ENCODE data around the gene CHAF1B.
"Not testable (repeated sequence)": the region's sequence is repeated elsewhere in the genome, so short reads cannot be mapped to it uniquely, and the experiment has no call there.

The CHAF1B gene

DNA sequence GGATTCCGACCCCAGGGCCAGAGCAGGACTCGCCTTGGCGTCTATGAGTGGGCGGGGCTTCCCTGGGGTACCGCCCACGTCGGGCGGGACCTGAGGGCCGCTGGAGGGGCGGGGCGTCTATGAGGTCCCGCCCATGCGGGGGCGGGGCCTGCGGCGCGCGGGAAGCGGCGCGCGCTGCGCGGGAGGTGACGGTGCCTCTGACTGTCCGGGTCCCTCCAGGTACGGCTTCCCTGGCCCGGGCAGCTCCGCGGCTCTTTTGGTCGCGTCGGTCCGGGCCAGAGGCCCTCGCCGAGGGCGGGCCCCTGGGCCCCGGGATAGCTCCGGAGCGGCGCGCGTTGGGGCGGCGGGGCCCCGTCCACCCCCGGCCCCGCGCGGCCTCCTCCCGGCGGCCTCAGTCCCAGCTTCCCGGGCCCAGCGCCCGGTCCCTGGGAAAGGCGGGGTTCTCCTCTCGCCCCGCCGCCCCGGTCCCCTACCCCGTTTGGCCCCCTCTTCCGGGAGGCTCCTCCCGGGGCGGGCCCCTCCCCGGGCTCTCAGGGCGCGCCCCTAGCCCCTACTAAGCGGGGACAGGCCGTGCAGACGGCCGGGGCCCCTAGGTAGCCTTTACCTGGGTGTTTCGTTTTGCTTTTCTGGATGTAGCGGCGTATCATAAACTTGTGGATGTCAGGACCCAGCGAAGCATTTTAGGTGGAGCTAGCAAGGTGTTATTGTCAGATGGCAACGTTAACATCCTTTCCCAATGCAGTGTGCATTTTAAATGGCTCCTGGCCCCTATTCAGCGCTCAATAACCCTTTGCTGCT, at the start of gene CHAF1B:
Gene CHAF1B (plus strand): TSS at position 160 of the 798 bp plus-strand sequence. CDS start 745 bp downstream, outside the sequence.
- Histone ChIP-seq H3K4me3 (peak within 1 kb of the TSS; percentile 65 to 86), H3K4me1 (peaks cover 0 to 13% (median 6%) of the 10 kb centered on the region in 4 donors), H3K9me3 (no peaks in the 10 kb centered on the region), H3K27me3 (no peaks in the 10 kb centered on the region), H3K27ac (peak within 1 kb of the TSS; percentile 61 to 65), H3K36me3 (no peaks in the 10 kb centered on the region)
- intact Hi-C loops (cut with DNase I; ENCODE audit: low total_unique reads): no loop called here
- TF ChIP-seq, protein P1, sequence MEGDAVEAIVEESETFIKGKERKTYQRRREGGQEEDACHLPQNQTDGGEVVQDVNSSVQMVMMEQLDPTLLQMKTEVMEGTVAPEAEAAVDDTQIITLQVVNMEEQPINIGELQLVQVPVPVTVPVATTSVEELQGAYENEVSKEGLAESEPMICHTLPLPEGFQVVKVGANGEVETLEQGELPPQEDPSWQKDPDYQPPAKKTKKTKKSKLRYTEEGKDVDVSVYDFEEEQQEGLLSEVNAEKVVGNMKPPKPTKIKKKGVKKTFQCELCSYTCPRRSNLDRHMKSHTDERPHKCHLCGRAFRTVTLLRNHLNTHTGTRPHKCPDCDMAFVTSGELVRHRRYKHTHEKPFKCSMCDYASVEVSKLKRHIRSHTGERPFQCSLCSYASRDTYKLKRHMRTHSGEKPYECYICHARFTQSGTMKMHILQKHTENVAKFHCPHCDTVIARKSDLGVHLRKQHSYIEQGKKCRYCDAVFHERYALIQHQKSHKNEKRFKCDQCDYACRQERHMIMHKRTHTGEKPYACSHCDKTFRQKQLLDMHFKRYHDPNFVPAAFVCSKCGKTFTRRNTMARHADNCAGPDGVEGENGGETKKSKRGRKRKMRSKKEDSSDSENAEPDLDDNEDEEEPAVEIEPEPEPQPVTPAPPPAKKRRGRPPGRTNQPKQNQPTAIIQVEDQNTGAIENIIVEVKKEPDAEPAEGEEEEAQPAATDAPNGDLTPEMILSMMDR (IDR thresholded peaks at IDR 0.05): no peak
- DNase-seq: peak; percentile 56 to 82

GRCh38 chr21:36337099-36337509, 48.1 kb upstream of the CHAF1B start:
- TF ChIP-seq, protein P1 (IDR thresholded peaks at IDR 0.05): no peak
- Histone ChIP-seq H3K27ac (no peak overlapping the region), H3K9me3 (no peaks in the 10 kb centered on the region), H3K36me3 (peaks cover 55 to 79% (median 63%) of the 10 kb centered on the region in 3 donors), H3K27me3 (no peaks in the 10 kb centered on the region), H3K4me1 (peaks cover 0 to 13% (median 2%) of the 10 kb centered on the region in 4 donors), H3K4me3 (no peak overlapping the region)
- intact Hi-C loops (cut with DNase I; ENCODE audit: low total_unique reads): no loop called here
- DNase-seq: no peak

DNA sequence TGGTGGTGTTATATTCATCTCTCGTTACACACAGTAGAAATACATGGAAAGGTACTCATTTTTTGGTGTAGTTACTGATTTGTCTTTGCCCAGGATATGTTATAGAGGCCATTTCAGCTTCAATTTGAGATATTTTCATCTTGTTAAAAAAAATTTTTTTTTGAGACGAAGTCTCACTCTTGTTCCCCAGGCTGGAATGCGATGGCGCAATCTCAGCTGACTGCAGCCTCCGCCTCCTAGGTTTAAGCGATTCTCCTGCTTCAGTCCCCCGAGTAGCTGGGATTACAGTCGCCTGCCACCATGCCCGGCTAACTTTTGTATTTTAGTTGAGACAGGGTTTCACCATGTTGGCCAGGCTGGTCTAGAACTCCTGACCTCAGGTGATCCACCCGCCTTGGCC, 46.2 kb upstream of the CHAF1B start:
- TF ChIP-seq, protein P1 (IDR thresholded peaks at IDR 0.05): no peak
- H3K4me1 ChIP-seq: no peaks in the 10 kb centered on the region
- peaks cover 61 to 93% (median 79%) of the 10 kb centered on the region in 3 donors for H3K36me3 ChIP-seq
- H3K4me3 ChIP-seq: no peak overlapping the region
- intact Hi-C loops (cut with DNase I; ENCODE audit: low total_unique reads): no loop called here
- no peaks in the 10 kb centered on the region for H3K27me3 ChIP-seq
- H3K9me3 ChIP-seq: no peaks in the 10 kb centered on the region
- no peak overlapping the region for H3K27ac ChIP-seq
- no peak for DNase-seq

DNA sequence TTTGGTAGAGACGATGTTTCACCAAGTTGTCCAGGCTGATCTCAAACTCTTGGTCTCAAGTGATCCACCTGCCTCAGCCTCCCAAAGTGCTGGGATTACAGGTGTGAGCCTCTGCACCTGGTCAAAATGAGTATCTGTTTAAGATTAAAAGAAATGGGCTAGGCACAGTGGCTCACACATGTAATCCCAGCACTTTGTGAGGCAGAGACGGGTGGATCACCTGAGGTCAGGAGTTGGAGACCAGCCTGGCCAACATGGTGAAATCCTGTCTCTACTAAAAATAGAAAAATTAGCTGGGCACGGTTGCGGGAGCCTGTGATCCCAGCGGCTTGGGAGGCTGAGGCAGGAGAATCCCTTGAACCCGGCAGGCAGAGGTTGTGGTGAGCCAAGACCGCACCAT, 42.6 kb upstream of the CHAF1B start:
- H3K4me3 ChIP-seq; H3K27ac ChIP-seq; DNase-seq; intact Hi-C loops (cut with DNase I; ENCODE audit: low total_unique reads); H3K9me3 ChIP-seq; H3K27me3 ChIP-seq; H3K4me1 ChIP-seq: not testable (repeated sequence)
- H3K36me3 ChIP-seq: peaks cover 78 to 97% (median 92%) of the 10 kb centered on the region in 3 donors

DNA sequence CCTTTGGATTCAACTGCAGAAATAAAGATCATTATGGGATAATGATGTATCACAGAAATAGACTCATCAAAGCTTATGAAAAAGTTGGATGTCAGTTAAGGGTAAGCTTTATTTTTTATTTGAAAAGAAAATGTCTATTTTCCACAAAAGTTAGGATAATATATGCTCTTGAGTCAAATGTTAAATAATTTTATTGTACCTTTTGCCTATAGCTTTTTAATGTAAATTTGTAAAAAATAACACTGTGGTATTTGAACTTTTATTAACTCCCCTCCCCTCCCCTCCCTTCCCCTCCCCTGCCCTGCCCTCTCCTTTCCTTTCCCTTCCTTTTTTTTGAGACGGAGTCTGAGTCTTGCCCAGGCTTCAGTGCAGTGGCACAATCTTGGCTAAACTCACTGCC, 40.3 kb upstream of the CHAF1B start:
- peaks cover 73 to 98% (median 88%) of the 10 kb centered on the region in 3 donors for H3K36me3 ChIP-seq
- H3K4me1 ChIP-seq: no peaks in the 10 kb centered on the region
- no peaks in the 10 kb centered on the region for H3K27me3 ChIP-seq
- H3K4me3 ChIP-seq: no peak overlapping the region
- no peak overlapping the region for H3K27ac ChIP-seq
- no peak for DNase-seq
- H3K9me3 ChIP-seq: no peaks in the 10 kb centered on the region
- intact Hi-C loops (cut with DNase I; ENCODE audit: low total_unique reads): no loop called here
- TF ChIP-seq, protein P1 (IDR thresholded peaks at IDR 0.05): no peak

DNA sequence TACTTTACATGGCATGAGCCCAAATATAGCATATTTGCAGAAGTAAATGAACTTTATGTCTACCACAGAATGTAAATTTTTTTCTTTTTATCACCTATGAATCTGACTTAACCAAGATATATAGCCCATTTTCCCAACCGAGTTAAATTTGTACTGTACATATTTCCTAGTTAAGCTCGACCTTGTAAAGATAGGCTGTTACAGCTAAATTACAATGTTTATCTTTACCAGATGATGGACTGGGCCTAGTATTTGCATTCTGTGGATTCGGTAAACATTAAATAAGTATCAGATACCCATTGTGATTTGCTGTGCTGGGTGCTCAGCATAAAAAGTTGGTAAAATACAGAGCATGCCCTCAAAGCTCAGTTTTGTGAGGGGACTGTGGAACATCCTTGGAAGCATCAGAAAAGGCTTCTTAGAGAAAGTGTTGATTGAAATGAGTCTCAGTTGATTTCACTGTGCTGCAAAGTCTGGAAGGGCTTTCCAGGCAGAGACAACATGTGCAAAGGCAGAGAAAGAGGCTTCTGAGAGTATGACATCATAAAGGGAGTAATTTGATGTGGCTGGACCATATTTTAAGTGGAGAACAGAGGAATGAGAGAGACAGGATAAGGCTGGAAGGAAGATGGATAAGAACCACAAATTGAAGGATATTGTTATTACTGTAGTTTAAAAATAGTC, 37.8 kb upstream of the CHAF1B start:
- Histone ChIP-seq H3K36me3 (peaks cover 58 to 90% (median 87%) of the 10 kb centered on the region in 3 donors), H3K9me3 (no peaks in the 10 kb centered on the region), H3K4me1 (peaks cover 0 to 4% (median 0%) of the 10 kb centered on the region in 4 donors), H3K27me3 (no peaks in the 10 kb centered on the region), H3K27ac (no peak overlapping the region), H3K4me3 (no peak overlapping the region)
- intact Hi-C loops (cut with DNase I; ENCODE audit: low total_unique reads): no loop called here
- no peak for DNase-seq
- TF ChIP-seq, protein P1 (IDR thresholded peaks at IDR 0.05): no peak
